C4-2B (cell line): ENCODE data around the gene SQSTM1.

ENCODE experiments used
- CTCF ChIP-seq: fragments of 450-650 bp; conservative IDR thresholded peaks from 2 replicates; pipeline ENCODE4 v1.5.1; 2017; ENCODE audit warnings: mild to moderate bottlenecking
- ZFX ChIP-seq: fragments of 450-650 bp; IDR thresholded peaks from 2 replicates; pipeline ENCODE4 v1.6.1; 2017

- TF ChIP-seq CTCF, result no peak
- TF ChIP-seq ZFX, result no peak
Measured at GRCh38 chr5:179820127-179820482, 600 bp upstream of the SQSTM1 start.
